NB4 (cell line): Measurements from ENCODE around the gene OR4D2.

Source experiments
- POLR2A ChIP-seq: IDR thresholded peaks from 2 replicates; pipeline ENCODE4 v1.6.1; 2011; ENCODE audit warnings: mild to moderate bottlenecking; ENCODE audit not compliant: insufficient read length; ENCODE audit errors: extremely low read depth
- TF ChIP-seq, protein P1 (sequence below): IDR thresholded peaks from one replicate; pipeline ENCODE4 v1.5.1; 2012; ENCODE audit warnings: low read depth, low read length

DNA sequence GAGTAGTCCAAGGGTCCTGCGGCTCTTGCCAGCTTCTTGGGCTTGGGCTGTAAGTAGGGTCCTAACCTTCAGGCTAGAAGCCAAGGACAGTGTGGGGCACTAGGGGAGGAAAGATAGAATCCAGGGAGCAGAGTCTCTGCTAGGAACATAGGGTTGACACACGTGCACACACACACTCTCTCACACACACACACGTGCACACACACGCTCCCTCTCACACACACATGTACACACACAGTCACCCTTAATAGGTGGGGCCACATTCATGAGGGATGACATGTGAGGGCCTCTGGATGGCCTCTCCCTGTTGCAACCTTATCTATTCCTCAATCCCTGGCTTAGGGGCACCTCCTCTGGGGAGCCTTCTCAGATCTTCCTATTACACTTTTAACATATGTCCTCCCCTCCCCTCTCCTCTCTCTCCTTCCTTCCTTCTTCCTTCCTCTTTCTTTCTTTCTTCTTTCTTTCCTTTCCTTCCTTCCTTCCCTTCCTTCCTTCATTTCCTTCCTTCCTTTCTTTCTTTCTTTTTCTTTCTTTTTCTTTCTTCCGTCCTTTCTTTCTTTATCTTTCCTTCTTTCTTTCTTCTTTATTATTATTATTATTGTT lies 28.8 kb downstream of the OR4D2 start:
- TF ChIP-seq POLR2A: no peak
- TF ChIP-seq, protein P1, sequence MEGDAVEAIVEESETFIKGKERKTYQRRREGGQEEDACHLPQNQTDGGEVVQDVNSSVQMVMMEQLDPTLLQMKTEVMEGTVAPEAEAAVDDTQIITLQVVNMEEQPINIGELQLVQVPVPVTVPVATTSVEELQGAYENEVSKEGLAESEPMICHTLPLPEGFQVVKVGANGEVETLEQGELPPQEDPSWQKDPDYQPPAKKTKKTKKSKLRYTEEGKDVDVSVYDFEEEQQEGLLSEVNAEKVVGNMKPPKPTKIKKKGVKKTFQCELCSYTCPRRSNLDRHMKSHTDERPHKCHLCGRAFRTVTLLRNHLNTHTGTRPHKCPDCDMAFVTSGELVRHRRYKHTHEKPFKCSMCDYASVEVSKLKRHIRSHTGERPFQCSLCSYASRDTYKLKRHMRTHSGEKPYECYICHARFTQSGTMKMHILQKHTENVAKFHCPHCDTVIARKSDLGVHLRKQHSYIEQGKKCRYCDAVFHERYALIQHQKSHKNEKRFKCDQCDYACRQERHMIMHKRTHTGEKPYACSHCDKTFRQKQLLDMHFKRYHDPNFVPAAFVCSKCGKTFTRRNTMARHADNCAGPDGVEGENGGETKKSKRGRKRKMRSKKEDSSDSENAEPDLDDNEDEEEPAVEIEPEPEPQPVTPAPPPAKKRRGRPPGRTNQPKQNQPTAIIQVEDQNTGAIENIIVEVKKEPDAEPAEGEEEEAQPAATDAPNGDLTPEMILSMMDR: no peak
